Activated CD4-positive, alpha-beta memory T cell treated with anti-CD3 and anti-CD28 coated beads for 36 hours (primary cell): Measurements from ENCODE around the gene ZBTB17. TPM values are rescaled to one million over a fixed set of nuclear protein-coding genes. Genes with fewer than 3 reads are reported as not detected.
"Not testable (repeated sequence)": the region's sequence is repeated elsewhere in the genome, so short reads cannot be mapped to it uniquely, and the experiment has no call there.

Experiments
- CTCF ChIA-PET: fragments of 350-600 bp; sonication (Branson Sonifier 250); formaldehyde crosslinking; loops from one replicate; lab custom pipeline; 2021; ENCODE audit warnings: antibody characterized with exemption, inconsistent platforms; lab: Charles Lee
- POLR2A ChIA-PET: fragments of 350-600 bp; sonication (Branson Sonifier 250); formaldehyde crosslinking; loops from one replicate; lab custom pipeline; 2021; ENCODE audit warnings: antibody characterized with exemption; lab: Charles Lee
- DNase-seq: peaks from one replicate; pipeline ENCODE4 v3.0.0-alpha.2; 2020
- H3K27ac Mint-ChIP-seq: one replicate; pipeline ENCODE4 v1.8.0; 2021; ENCODE audit warnings: mixed read lengths
- H3K27me3 Mint-ChIP-seq: one replicate; pipeline ENCODE4 v1.8.0; 2021; ENCODE audit warnings: mixed read lengths
- H3K36me3 Mint-ChIP-seq: one replicate; pipeline ENCODE4 v1.8.0; 2021; ENCODE audit warnings: mixed read lengths
- H3K4me1 Mint-ChIP-seq: one replicate; pipeline ENCODE4 v1.8.0; 2021; ENCODE audit warnings: low read depth, mixed read lengths
- H3K4me3 Mint-ChIP-seq: one replicate; pipeline ENCODE4 v1.8.0; 2021; ENCODE audit warnings: mild to moderate bottlenecking, mixed read lengths
- H3K9me3 Mint-ChIP-seq: one replicate; pipeline ENCODE4 v1.8.0; 2021; ENCODE audit warnings: mixed read lengths
- intact Hi-C: fragments of 100-400 bp; cut with micrococcal nuclease; formaldehyde crosslinking; loops from one replicate; pipeline ENCODE4 v1.15.1; 2023
- total RNA-seq, 2 experiments: library from RNA; stranded (reverse); gene quantifications; one replicate each; pipeline ENCODE4 v1.2.3, GENCODE V29; 2021

The ZBTB17 gene
- total RNA-seq, 2 experiments from 2014 or later, result 52.7 to 58.8 TPM

DNA sequence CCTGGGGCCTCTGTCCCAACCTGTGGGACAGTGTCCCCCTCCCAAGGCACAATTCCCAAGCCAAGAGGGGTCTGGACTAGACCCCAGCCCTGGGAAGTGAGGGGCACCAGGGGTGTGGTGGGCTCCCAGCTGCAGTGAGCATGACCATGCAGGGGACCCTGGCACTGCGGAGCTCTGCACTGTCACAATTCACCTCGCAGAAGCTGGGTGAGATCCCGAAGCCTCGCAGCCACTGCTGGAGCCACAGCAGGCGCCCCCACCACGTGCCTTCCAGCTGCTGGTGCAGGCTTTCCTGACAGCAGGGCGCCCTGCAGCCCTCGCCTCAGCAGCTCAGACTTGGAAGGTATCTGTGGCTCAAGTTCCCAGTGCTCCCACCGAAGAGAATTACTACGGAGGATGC is 18.2 kb upstream of the ZBTB17 start:
- no peaks in the 10 kb centered on the region for H3K36me3 Mint-ChIP-seq
- ChIA-PET POLR2A (no interaction called here), CTCF (interaction anchor here (0.5 to 2.7 kb wide), 8 partner anchors 19 to 202 kb away, joined by 3 to 19 read pairs (median 4); no protein-coding TSS in a partner anchor)
- no peaks in the 10 kb centered on the region for H3K4me1 Mint-ChIP-seq
- intact Hi-C loops, result loop anchor here (1.0 kb wide), 3 partner anchors 179 to 202 kb away; no protein-coding TSS in a partner anchor
- no peak overlapping the region for H3K4me3 Mint-ChIP-seq
- no peaks in the 10 kb centered on the region for H3K9me3 Mint-ChIP-seq
- no peak for DNase-seq
- no peaks in the 10 kb centered on the region for H3K27me3 Mint-ChIP-seq
- H3K27ac Mint-ChIP-seq, result no peak overlapping the region

DNA sequence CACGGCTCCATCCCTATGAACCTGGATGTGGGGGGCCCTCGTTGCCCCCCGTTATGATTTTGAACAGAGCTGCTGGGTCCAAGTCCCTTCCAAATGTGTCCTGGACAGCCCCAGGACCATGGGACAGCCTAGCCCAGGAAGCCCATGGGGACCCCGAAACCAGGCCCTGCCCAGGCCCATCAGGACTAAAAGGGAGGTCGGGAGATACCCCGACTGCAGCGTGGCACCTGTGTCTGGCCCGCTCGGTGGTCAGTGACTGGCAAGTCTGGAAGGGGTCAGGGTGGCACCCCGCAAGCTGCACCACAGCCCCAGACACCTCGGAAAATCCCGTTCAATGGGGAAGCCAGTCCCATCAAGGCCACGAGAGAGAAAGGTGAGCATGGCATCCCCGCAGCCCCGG is 17.8 kb upstream of the ZBTB17 start:
- POLR2A ChIA-PET, result no interaction called here
- DNase-seq, result no peak
- no peak overlapping the region for H3K4me3 Mint-ChIP-seq
- H3K36me3 Mint-ChIP-seq, result no peaks in the 10 kb centered on the region
- no peaks in the 10 kb centered on the region for H3K4me1 Mint-ChIP-seq
- CTCF ChIA-PET, result interaction anchor here (0.6 to 2.7 kb wide), 6 partner anchors 19 to 202 kb away, joined by 3 to 19 read pairs (median 8); no protein-coding TSS in a partner anchor
- H3K27me3 Mint-ChIP-seq, result no peaks in the 10 kb centered on the region
- H3K9me3 Mint-ChIP-seq, result no peaks in the 10 kb centered on the region
- no peak overlapping the region for H3K27ac Mint-ChIP-seq
- intact Hi-C loops, result loop anchor here (1.0 kb wide), 3 partner anchors 178 to 201 kb away; no protein-coding TSS in a partner anchor

DNA sequence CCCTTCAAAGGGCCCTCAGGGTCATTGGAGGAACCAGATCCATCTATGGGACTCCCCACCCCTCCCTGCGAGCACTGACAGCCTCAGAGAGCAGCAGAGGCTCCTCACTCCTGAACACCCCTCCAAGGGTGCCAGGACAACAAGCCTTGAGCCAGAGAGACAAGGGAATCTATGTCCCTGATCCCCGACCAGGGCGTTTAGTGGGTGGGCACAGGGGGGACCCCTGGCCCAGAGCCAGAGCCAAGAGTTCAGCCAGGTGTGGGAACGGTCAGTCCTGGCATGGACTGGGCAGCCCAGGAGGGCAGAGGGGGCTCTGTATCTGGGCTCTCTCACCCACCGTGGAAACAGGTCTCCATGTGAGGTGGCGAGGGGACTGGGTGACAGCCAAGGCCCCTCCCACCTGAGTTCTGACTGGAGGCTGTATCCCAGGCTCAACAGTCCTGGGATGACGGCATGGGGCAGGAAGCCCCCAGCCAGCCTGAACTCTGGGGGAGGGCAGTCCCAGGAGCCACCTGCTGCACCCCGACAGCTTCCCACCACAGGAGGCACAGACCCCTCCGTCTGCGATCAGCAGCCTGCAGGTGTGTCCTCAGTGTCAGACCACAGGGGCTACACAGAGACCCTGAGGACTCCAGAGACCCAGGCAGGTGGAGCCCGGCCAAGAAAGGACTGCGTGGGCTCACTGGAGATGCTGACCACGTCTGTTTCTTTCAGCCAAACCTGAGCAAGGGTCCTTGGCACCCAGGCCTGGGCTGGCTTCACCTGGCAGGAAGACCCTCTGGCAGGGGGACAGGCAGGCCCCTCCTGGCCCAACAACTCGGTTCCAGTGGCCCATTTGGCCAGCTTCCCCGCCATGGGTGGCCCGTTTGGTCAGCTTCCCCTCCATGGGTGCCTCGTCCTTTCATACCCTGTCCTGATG is 16.9 kb upstream of the ZBTB17 start:
- H3K27ac Mint-ChIP-seq, result no peak overlapping the region
- no peaks in the 10 kb centered on the region for H3K4me1 Mint-ChIP-seq

DNA sequence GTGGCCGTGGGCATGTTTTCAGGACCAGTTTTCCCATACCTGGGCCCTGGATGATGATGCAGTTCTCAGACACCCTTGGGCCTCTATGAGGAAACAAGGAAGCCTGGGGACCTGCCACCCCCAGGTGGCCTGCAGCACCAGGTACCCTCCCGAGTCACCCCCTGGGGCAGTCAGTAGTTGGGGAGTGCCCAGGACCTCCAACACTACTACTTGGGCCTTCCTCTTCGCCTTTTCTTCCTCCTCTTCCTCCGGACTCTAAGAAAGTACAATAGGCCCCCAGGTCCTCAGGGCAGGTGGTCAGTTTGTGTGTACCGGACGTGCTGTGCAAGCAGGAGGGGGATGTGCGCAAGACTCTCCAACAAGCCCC is 16.3 kb upstream of the ZBTB17 start:
- ChIA-PET CTCF (no interaction called here), POLR2A (no interaction called here)
- Mint-ChIP-seq H3K27me3 (no peaks in the 10 kb centered on the region), H3K36me3 (no peaks in the 10 kb centered on the region), H3K9me3 (no peaks in the 10 kb centered on the region), H3K4me1 (no peaks in the 10 kb centered on the region), H3K27ac (no peak overlapping the region), H3K4me3 (no peak overlapping the region)
- no peak for DNase-seq
- intact Hi-C loops, result no loop called here

More for the DNA sequence above, 16.9 kb upstream of the ZBTB17 start:
- Mint-ChIP-seq H3K9me3 (no peaks in the 10 kb centered on the region), H3K36me3 (no peaks in the 10 kb centered on the region), H3K4me3 (no peak overlapping the region), H3K27me3 (no peaks in the 10 kb centered on the region)
- CTCF ChIA-PET, result interaction anchor here (2.4 to 2.7 kb wide), 2 partner anchors 177 to 190 kb away, joined by 12 to 19 read pairs; no protein-coding TSS in a partner anchor
- no peak for DNase-seq
- intact Hi-C loops, result no loop called here
- POLR2A ChIA-PET, result no interaction called here

DNA sequence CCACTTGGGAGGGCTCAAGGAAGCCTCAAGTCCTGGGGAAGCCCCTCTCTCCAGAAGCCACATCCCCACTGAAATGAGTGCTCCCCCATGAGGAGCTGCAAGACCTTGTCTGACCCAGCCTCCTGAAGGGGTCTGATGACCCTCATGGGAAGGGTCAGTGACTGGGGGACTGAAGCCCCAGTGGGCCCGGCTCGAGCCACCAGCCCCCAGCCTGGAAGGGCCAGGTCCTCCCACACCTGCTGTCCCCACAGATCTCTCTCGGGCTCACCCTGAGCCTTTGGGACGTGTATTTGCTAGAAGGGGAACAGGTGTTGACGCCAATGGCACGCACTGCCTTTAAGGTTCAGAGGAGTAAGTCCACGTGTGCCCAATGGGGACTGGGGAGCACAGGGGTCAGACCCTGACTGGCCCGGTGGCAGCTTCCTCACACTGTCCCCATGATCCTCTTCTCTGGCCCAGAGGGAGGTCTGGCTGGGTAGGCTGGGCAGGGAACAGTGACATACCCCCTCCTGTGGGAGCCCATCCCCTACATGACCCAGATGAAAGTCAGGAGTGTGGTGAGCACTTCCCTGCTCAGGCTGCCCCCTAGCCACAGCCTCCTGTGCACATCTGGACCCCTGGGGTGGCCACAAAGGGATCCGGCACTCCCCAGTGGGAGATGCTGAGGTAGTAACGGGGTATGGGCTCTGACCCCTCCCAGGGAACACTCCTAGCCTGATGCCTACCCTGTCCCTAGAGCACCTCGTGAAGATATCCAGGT is 15.7 kb upstream of the ZBTB17 start:
- Mint-ChIP-seq H3K27ac (no peak overlapping the region), H3K9me3 (no peaks in the 10 kb centered on the region), H3K4me1 (no peaks in the 10 kb centered on the region), H3K4me3 (no peak overlapping the region), H3K36me3 (no peaks in the 10 kb centered on the region), H3K27me3 (no peaks in the 10 kb centered on the region)
- ChIA-PET CTCF (interaction anchor here (1.0 kb wide), 1 partner anchor 176 kb away, joined by 3 read pairs; no protein-coding TSS in a partner anchor), POLR2A (no interaction called here)
- intact Hi-C loops, result no loop called here
- DNase-seq, result no peak

DNA sequence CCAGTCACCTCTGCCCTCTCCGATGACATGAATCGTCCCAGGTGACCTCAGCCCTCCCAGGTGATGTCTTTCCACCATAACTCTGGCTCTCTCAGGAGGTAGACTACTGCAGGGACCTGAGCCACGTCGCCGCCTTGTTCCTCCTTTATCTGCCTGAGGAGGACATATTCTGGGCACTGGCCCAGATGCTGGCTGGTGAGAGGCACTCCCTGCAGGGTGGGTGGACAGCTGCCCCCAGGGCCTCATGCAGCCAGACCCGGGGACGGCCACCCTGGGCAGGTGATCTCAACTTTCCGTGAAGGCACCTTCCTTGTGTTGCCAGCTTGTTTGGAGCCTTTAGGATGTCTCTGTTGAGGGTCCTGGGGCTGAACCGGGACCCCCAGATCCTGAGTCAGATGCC is 13.9 kb upstream of the ZBTB17 start:
- Mint-ChIP-seq H3K9me3 (no peaks in the 10 kb centered on the region), H3K4me1 (peaks cover 9% of the 10 kb centered on the region), H3K4me3 (no peak overlapping the region), H3K27me3 (no peaks in the 10 kb centered on the region), H3K27ac (no peak overlapping the region), H3K36me3 (no peaks in the 10 kb centered on the region)
- ChIA-PET CTCF (no interaction called here), POLR2A (no interaction called here)
- DNase-seq, result no peak
- intact Hi-C loops, result no loop called here

DNA sequence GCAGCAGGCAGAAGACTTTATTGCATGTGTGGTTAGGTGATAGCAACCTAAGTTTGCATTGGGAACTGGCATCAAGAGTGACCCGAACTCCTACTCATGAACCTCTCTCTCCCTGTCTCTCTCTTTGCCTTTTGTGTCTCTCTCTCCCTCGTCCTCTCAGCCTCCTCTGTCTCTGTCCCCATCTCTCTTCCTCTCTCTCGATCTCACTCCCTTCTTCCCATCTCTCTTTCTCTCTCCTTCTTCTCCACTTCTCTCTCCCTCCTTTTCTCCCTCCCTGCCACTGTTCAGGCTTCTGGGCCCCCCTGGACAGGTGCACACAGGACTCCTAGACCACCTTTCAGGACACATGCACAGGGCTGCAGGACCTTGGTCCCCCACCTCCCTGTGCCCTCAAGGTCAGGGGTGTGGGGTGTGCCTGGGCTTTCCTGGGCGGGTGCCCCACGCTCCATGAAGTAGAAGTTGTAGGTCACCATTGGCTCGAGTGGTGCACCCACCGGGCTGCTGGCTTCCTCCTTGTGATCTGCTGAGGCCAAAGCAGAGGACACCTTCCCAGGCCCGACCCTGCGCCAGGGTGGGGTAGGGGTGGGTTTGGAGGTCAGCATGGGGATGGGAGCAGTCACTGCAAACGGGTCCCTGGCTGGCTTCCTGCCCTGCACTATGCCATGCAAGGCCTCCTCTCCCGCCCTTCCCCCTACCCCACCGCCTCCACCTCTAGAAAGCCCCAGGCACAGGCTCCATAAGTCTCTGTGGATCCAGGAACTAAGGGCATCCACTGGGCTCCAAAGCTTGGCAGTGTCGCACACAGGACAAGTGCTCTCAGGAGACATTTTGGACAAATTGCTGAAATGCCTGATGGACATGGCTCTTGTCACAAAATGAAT is 13.2 kb upstream of the ZBTB17 start:
- Mint-ChIP-seq H3K4me3 (no peak overlapping the region), H3K4me1 (peaks cover 15% of the 10 kb centered on the region), H3K9me3 (no peaks in the 10 kb centered on the region), H3K36me3 (no peaks in the 10 kb centered on the region), H3K27ac (no peak overlapping the region), H3K27me3 (no peaks in the 10 kb centered on the region)
- ChIA-PET CTCF (no interaction called here), POLR2A (no interaction called here)
- no peak for DNase-seq
- intact Hi-C loops, result no loop called here

DNA sequence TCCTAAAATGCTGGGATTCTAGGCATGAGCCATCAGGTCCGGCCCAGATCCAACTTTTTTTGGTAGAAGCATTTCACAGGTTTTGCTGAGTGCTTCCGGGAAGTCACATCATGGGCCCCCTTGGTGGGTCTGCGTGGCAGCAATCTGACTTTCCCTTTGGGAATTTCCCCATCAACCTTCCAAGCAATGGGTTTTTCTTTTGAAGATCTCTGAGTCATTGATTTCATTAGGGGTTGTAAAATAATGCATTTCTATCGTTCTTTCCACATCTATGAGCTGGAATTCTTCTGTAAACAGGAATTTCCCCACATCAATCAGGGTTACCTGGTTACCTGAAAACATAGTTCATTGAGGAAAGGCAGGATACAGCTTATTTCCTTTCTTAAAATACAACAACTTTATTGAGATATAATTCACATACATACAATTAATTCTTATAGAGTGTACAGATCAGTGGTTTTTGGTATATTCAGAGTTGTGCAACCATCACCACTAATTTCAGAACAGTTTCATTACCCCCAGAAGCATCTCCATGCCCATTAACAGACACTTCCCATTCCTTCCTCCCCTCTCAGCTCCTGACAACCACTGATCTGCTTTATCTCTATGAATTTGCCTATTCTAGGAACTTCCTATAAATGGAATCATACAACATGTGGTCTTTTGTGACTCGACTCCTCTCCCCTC is 9.9 kb upstream of the ZBTB17 start:
- no peak overlapping the region for H3K27ac Mint-ChIP-seq
- CTCF ChIA-PET, result interaction anchor here (1.9 kb wide), 1 partner anchor 171 kb away, joined by 4 read pairs; no protein-coding TSS in a partner anchor

DNA sequence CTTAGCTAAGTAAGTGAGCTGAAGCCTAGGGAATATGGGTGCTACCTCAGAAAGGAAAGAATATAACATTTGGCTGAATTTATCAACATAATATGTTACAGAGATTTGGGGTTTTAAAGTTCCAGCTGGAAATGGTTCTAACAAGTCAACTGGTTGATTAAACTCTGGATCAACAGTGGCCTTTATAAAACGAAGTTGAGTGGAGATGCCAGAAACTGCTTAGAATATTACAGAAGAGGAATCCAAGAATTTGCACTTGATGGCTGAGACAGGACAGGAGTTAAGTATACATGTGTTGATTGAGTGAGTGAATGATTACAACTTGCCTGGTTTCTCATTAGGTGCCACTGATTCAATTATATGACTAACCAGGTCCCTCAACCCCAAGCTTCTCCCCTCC is 7.4 kb upstream of the ZBTB17 start:
- no peak overlapping the region for H3K4me3 Mint-ChIP-seq
- H3K36me3 Mint-ChIP-seq, result no peaks in the 10 kb centered on the region
- no peaks in the 10 kb centered on the region for H3K27me3 Mint-ChIP-seq
- H3K27ac Mint-ChIP-seq, result no peak overlapping the region
- H3K4me1 Mint-ChIP-seq, result peaks cover 25% of the 10 kb centered on the region
- peaks cover 10% of the 10 kb centered on the region for H3K9me3 Mint-ChIP-seq
- intact Hi-C loops, result no loop called here
- CTCF ChIA-PET, result interaction anchor here (1.2 to 1.5 kb wide), 2 partner anchors 168 to 192 kb away, joined by 4 to 5 read pairs; no protein-coding TSS in a partner anchor
- POLR2A ChIA-PET, result interaction anchor here (1.1 kb wide), 1 partner anchor 29 kb away, joined by 3 read pairs; no protein-coding TSS in a partner anchor
- DNase-seq, result no peak

More for the DNA sequence above, 9.9 kb upstream of the ZBTB17 start:
- no peak for DNase-seq
- intact Hi-C loops, result no loop called here
- no peaks in the 10 kb centered on the region for H3K27me3 Mint-ChIP-seq
- POLR2A ChIA-PET, result interaction anchor here (0.7 kb wide), 1 partner anchor 138 kb away, joined by 3 read pairs; the partner anchor contains the start of gene SPEN
- peaks cover 25% of the 10 kb centered on the region for H3K4me1 Mint-ChIP-seq
- H3K36me3 Mint-ChIP-seq, result no peaks in the 10 kb centered on the region
- peaks cover 10% of the 10 kb centered on the region for H3K9me3 Mint-ChIP-seq
- no peak overlapping the region for H3K4me3 Mint-ChIP-seq

DNA sequence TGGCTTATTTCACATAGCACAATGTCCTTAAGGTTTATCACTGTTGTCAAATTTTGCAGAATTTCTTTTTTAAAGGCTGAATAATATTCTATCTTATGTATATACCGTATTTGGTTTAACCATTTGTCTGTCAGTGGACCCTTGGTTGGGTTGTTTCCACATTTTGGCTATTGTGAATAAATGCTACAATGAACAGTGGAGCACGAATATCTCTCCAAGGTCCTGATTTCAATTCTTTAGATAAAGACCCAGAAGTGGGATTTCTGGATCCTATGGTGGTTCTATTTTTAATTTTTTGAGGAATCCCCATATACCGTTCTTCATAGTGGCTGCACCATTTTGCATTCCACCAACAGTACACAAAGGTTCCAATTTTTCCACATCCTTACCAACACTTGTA is 5.8 kb upstream of the ZBTB17 start:
- no peak overlapping the region for H3K4me3 Mint-ChIP-seq
- intact Hi-C loops, result no loop called here
- ChIA-PET CTCF (no interaction called here), POLR2A (no interaction called here)
- H3K36me3 Mint-ChIP-seq, result no peaks in the 10 kb centered on the region
- peaks cover 10% of the 10 kb centered on the region for H3K9me3 Mint-ChIP-seq
- no peaks in the 10 kb centered on the region for H3K27me3 Mint-ChIP-seq
- no peak overlapping the region for H3K27ac Mint-ChIP-seq
- DNase-seq, result no peak
- peaks cover 25% of the 10 kb centered on the region for H3K4me1 Mint-ChIP-seq

DNA sequence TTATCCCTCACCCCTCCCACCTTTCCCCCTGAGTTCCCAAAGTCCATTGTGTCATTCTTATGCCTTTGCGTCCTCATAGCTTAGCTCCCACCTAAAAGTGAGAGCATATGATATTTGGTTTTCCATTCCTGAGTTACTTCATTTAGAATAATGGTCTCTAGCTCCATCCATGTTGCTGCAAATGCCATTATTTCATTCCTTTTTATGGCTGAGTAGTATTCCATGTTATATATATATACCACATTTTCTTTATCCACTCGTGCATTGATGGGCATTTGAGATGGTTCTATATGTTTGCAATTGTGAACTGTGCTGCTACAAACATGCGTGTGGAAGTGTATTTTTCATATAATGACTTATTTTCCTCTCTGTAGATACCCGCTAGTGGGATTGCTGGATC is 2.0 kb upstream of the ZBTB17 start:
- H3K9me3 Mint-ChIP-seq, H3K27me3 Mint-ChIP-seq, H3K36me3 Mint-ChIP-seq, H3K27ac Mint-ChIP-seq, DNase-seq, POLR2A ChIA-PET, H3K4me3 Mint-ChIP-seq: not testable (repeated sequence)
- CTCF ChIA-PET, result interaction anchor here (1.0 kb wide), 1 partner anchor 29 kb away, joined by 3 read pairs; no protein-coding TSS in a partner anchor
- H3K4me1 Mint-ChIP-seq, result peaks cover 26% of the 10 kb centered on the region
- intact Hi-C loops, result loop anchor here (5.0 kb wide), 1 partner anchor 389 kb away; the partner anchor contains the start of gene SZRD1
